GM12878 (cell line): ENCODE data around the gene SEC24A. TPM values are rescaled to one million over a fixed set of nuclear protein-coding genes. Genes with fewer than 3 reads are reported as not detected.
A peak's percentile ranks its signal among the peaks of the same experiment; 100 is the strongest.

Experiments used
- ATAC-seq: fragments of 200-7000 bp; cut with Tn5 transposase; 3 replicates; pipeline ENCODE4 v1.9.1; 2020; ENCODE audit warnings: mild to moderate bottlenecking, moderate library complexity
- BruUV-seq: library from RNA; stranded (reverse); fragments of 400-500 nt; replicated peaks from 2 replicates; lab custom pipeline; 2021; lab: Mats Ljungman, UMichigan
- CTCF ChIA-PET: fragments of 300-600 bp; sonication (Branson Sonifier 250); formaldehyde crosslinking; extraction: SDS; loops from one replicate; lab custom pipeline; 2021; ENCODE audit warnings: inconsistent platforms; lab: Yijun Ruan, JAX
- POLR2A ChIA-PET: fragments of 350-600 bp; formaldehyde crosslinking; extraction: SDS; loops from one replicate; lab custom pipeline; 2021; ENCODE audit warnings: inconsistent platforms; lab: Charles Lee
- RAD21 ChIA-PET: fragments of 300-600 bp; sonication (Branson Sonifier 250); formaldehyde crosslinking; loops from one replicate; lab custom pipeline; 2023; ENCODE audit warnings: antibody characterized with exemption; ENCODE audit not compliant: unreplicated experiment; lab: Charles Lee
- SMC1A ChIA-PET: fragments of 300-600 bp; sonication (Branson Sonifier 250); formaldehyde crosslinking; loops from one replicate; lab custom pipeline; 2023; ENCODE audit not compliant: unreplicated experiment, uncharacterized antibody; lab: Charles Lee
- DNase-seq: peaks from one replicate; pipeline ENCODE4 v3.0.0-alpha.2; 2011; ENCODE audit warnings: low read depth, low spot score
- FAIRE-seq: peaks from 3 replicates; lab custom pipeline; 2011; peaks lifted over from hg19 to GRCh38; lab: Jason Lieb, UNC
- H2AFZ ChIP-seq: 2 replicates; pipeline ENCODE4 v1.6.0; 2011; ENCODE audit warnings: low read depth, low read length, control low read depth; ENCODE audit not compliant: control insufficient read depth
- H3K27ac ChIP-seq: 2 replicates; pipeline ENCODE4 v1.5.1; 2011; ENCODE audit warnings: control low read depth; ENCODE audit not compliant: control insufficient read depth, insufficient read depth
- H3K27me3 ChIP-seq, 2 experiments: replicated peaks in 1 of 2; 2 replicates each; pipeline versions ENCODE4 v1.6.0 to v1.6.1; 2011; ENCODE audit warnings: low read length in 1 of 2; ENCODE audit not compliant: control insufficient read depth in 2 of 2, insufficient read depth in 2 of 2
- H3K36me3 ChIP-seq, 2 experiments: 2 replicates each; pipeline ENCODE4 v1.5.1; 2011; ENCODE audit warnings: low read length in 1 of 2; ENCODE audit not compliant: control insufficient read depth in 2 of 2, insufficient read depth in 2 of 2
- H3K4me1 ChIP-seq: 2 replicates; pipeline ENCODE4 v1.6.1; 2011; ENCODE audit warnings: mild to moderate bottlenecking, low read length, moderate library complexity, mixed read lengths; ENCODE audit not compliant: control insufficient read depth, insufficient read depth
- H3K4me2 ChIP-seq: 2 replicates; pipeline ENCODE4 v1.6.0; 2011; ENCODE audit warnings: control low read depth; ENCODE audit not compliant: control insufficient read depth, insufficient read depth
- H3K4me3 ChIP-seq: fragments of 200-600 bp; sonication (generic); 2 replicates; pipeline ENCODE4 v1.5.1; 2016
- H3K79me2 ChIP-seq: 2 replicates; pipeline ENCODE4 v1.6.0; 2011; ENCODE audit warnings: low read length; ENCODE audit not compliant: control insufficient read depth, insufficient read depth
- H3K9ac ChIP-seq: 2 replicates; pipeline ENCODE4 v1.8.0; 2011; ENCODE audit warnings: low read length, control low read depth, mixed read lengths; ENCODE audit not compliant: control insufficient read depth, insufficient read depth
- H3K9me3 ChIP-seq: replicated peaks from 3 replicates; pipeline ENCODE4 v1.5.1; 2011; ENCODE audit warnings: mild to moderate bottlenecking, low read length; ENCODE audit not compliant: control insufficient read depth, insufficient read depth
- H4K20me1 ChIP-seq: 2 replicates; pipeline ENCODE4 v1.6.0; 2011; ENCODE audit not compliant: control insufficient read depth, insufficient read depth
- ESRRA ChIP-seq: IDR thresholded peaks from 2 replicates; pipeline ENCODE4 v1.6.1; 2012; ENCODE audit warnings: mild to moderate bottlenecking, low read length, improper control_type of control experiment
- MTA2 ChIP-seq: fragments of 450-650 bp; IDR thresholded peaks from 2 replicates; pipeline ENCODE4 v1.6.1; 2016; ENCODE audit warnings: low read depth, mild to moderate bottlenecking, moderate library complexity
- NKRF ChIP-seq: fragments of 450-650 bp; conservative IDR thresholded peaks from 2 replicates; pipeline ENCODE4 v1.6.1; 2017; ENCODE audit warnings: mild to moderate bottlenecking, moderate library complexity
- REST ChIP-seq: IDR thresholded peaks from 2 replicates; pipeline ENCODE4 v1.6.1; 2012; ENCODE audit warnings: mild to moderate bottlenecking, low read depth, low read length
- RFX5 ChIP-seq: IDR thresholded peaks from 2 replicates; pipeline ENCODE4 v1.6.1; 2011; ENCODE audit warnings: low read depth, low read length, improper control_type of control experiment
- ZNF207 ChIP-seq: fragments of 450-650 bp; IDR thresholded peaks from 2 replicates; pipeline ENCODE4 v1.6.1; 2014; ENCODE audit warnings: antibody characterized with exemption, mild to moderate bottlenecking, borderline replicate concordance
- ZNF384 ChIP-seq: IDR thresholded peaks from 2 replicates; pipeline ENCODE4 v1.6.1; 2012; ENCODE audit warnings: low read depth, mild to moderate bottlenecking, low read length, improper control_type of control experiment, borderline replicate concordance
- WGBS: methylation state at CpG from one replicate; pipeline ENCODE4 v1.1.6; 2016; ENCODE audit warnings: low lambda C conversion rate; ENCODE audit not compliant: insufficient replicate concordance, insufficient coverage; ENCODE audit errors: missing lambda C conversion rate; 5-methylcytosine and 5-hydroxymethylcytosine counted together
- in situ Hi-C: fragments of 300-500 bp; cut with MboI; formaldehyde crosslinking; loops from 9 replicates; pipeline ENCODE4 v1.14.3; 2018; ENCODE audit warnings: mixed read lengths
- intact Hi-C: fragments of 100-400 bp; cut with micrococcal nuclease; formaldehyde crosslinking; loops from one replicate; pipeline ENCODE4 v1.14.2; 2022; ENCODE audit not compliant: unreplicated experiment
- polyA plus RNA-seq, 11 experiments: library from polyadenylated mRNA; depleted of rRNA in 4 of 11; unstranded in 6 of 11; stranded (reverse) in 5 of 11; fragments of >200 nt; fragmentation: Nextera tagmentation in 4 of 11; fragmentation: Illumina TruSeq in 1 of 11; extraction: Ambion mirVana in 4 of 11; extraction: Trizol in 1 of 11; gene quantifications; 1 replicate in 1 of 11; 2 replicates in 10 of 11; pipeline versions ENCODE4 v1.2.1 to v1.2.3, GENCODE V29; 2011 to 2016; ENCODE audit warnings: inconsistent platforms in 2 of 11, missing spikeins in 2 of 11, low read depth in 1 of 11
- total RNA-seq, 4 experiments: library from RNA; depleted of rRNA in 3 of 4; stranded (reverse); fragments of >200 nt in 3 of 4; fragmentation: Illumina TruSeq in 1 of 4; extraction: Trizol in 1 of 4; gene quantifications; 2 replicates each; pipeline versions ENCODE4 v1.2.1 to v1.2.3, GENCODE V29; 2013 to 2021

Gene SEC24A
- total and polyA plus RNA-seq, 10 of the 15 experiments (the other 5 are each of a cell fraction or from before 2014, with no cell fraction given) = 7.1 to 52.2 (median 22.8) TPM

DNA sequence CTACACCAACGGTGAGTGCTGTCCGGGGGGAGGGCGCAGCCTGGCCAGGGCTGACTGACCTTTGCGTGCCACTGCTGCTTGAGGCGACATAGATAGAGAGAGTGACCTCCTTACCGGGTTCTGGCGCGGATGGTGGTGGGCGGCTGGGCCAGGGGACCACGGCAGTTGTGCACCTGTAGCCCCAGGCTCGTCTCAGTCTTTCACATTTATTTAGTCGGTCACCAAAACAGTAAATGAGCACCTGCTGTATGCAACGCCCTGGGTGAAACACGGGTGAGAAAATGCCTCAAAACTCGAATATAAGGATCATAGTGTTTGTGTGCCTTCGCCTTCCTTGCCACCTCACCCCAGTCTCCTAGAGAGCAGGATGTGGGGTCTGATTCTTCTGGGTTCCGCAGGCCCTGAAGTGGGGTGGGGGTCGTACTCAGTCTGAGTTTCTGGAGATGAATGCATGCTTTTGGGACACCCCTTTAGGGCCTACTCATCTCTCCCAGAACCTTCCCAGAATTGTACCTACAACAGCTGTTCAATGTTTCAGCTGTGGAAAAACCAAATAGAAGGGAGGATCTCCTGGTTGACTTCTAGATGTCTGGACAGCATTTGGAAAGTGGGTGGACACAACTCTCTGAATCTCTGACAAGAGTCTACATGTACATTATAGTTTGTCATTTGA, 714 bp downstream of the SEC24A start:
- SMC1A ChIA-PET = interaction anchor here (0.6 to 4.3 kb wide), 3 partner anchors 14 to 109 kb away, joined by 3 to 31 read pairs (median 4); no protein-coding TSS in a partner anchor
- DNase-seq (no peak), ATAC-seq (peak; percentile 34), FAIRE-seq (no peak)
- Histone ChIP-seq H3K4me2 (peak overlapping the region; percentile 69), H3K27me3 (no peaks in the 10 kb centered on the region), H2AFZ (no peak overlapping the region), H3K27ac (peak overlapping the region; percentile 98), H3K36me3 (no peaks in the 10 kb centered on the region), H3K4me3 (peak overlapping the region; percentile 100), H3K9ac (peak overlapping the region; percentile 99), H3K79me2 (peaks cover 65% of the 10 kb centered on the region), H4K20me1 (no peaks in the 10 kb centered on the region), H3K9me3 (no peaks in the 10 kb centered on the region; the same call in 2 of the 3 replicates), H3K4me1 (peaks cover 11% of the 10 kb centered on the region)
- intact Hi-C loops = loop anchor here (5.0 kb wide), 2 partner anchors 57 to 107 kb away; no protein-coding TSS in a partner anchor
- CTCF ChIA-PET = interaction anchor here (1.0 to 1.6 kb wide), 2 partner anchors 62 to 238 kb away, joined by 3 to 4 read pairs; partner anchors contain the start of gene CDKN2AIPNL
- in situ Hi-C loops = no loop called here
- WGBS = 1% methylated on average over 18 of the region's 18 CpGs
- RAD21 ChIA-PET = interaction anchor here (0.9 to 1.3 kb wide), 2 partner anchors 62 to 87 kb away, joined by 3 to 4 read pairs; no protein-coding TSS in a partner anchor
- TF ChIP-seq ZNF384 = no peak
- no peak for TF ChIP-seq ESRRA
- no peak for TF ChIP-seq RFX5
- TF ChIP-seq MTA2 = 0 out of 2 replicates have a peak, but pooled peaks have one; percentile 8
- no peak for TF ChIP-seq REST
- TF ChIP-seq NKRF = peak; percentile 26; the same call in 1 of the 2 replicates
- no peak for TF ChIP-seq ZNF207
- TSS peak; percentile 79 for BruUV-seq
- POLR2A ChIA-PET = interaction anchor here (1.1 to 3.9 kb wide), 3 partner anchors 15 to 87 kb away, joined by 5 to 22 read pairs (median 6); no protein-coding TSS in a partner anchor
